Fibroblast of the aortic adventitia (primary cell): ENCODE results near the gene APBA2. TPM values are rescaled to one million over a fixed set of nuclear protein-coding genes. Genes with fewer than 3 reads are reported as not detected.

Source experiments
- DNase-seq: peaks from one replicate; pipeline ENCODE4 v3.0.0-alpha.2; 2010; ENCODE audit warnings: low read depth
- H3K4me3 ChIP-seq: 2 replicates; pipeline ENCODE4 v1.5.1; 2011; ENCODE audit warnings: low read depth, mild to moderate bottlenecking, control low read depth, low read length, moderate library complexity
- CTCF ChIP-seq: IDR thresholded peaks from 2 replicates; pipeline ENCODE4 v1.5.1; 2011; ENCODE audit warnings: mild to moderate bottlenecking, low read length, control low read depth, inconsistent platforms; ENCODE audit not compliant: insufficient read depth
- total RNA-seq: library from RNA; depleted of rRNA; stranded (reverse); fragments of >200 nt; gene quantifications from 2 replicates; pipeline ENCODE4 v1.2.3, GENCODE V29; 2012; ENCODE audit warnings: low replicate concordance

Gene APBA2
- total RNA-seq, 1 donor, result 1.8 TPM

DNA sequence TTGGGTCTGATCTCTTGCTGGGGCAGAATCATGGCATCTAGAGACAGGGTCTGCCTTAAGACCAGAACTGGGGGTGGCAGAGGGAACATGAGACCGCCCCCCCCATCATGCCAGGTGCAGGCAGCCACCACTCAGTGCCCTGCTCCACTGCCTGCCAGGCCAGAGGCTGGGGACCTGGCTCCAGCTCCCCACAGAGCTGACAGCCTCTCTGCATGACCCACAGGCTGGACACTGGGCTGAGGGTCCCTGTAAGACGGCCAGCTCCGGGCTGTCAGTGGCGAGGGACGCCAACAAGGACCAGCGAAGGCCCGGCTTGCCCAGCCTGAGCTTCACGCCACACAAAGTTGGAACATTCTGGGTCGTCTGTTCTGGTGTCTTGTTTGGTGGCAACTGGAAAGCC, 238.2 kb downstream of the APBA2 start:
- no peak for DNase-seq
- no peak for TF ChIP-seq CTCF
- H3K4me3 ChIP-seq, result no peak overlapping the region

- no peak for TF ChIP-seq CTCF
- DNase-seq, result no peak
- H3K4me3 ChIP-seq, result no peak overlapping the region
These were observed 239.0 kb downstream of the APBA2 start for GRCh38 chr15:29124581-29125381.

- H3K4me3 ChIP-seq, result no peak overlapping the region
- DNase-seq, result no peak
- no peak for TF ChIP-seq CTCF
These were observed 239.8 kb downstream of the APBA2 start for GRCh38 chr15:29125382-29126207.

- no peak for TF ChIP-seq CTCF
- no peak overlapping the region for H3K4me3 ChIP-seq
- DNase-seq, result no peak
These were observed 240.4 kb downstream of the APBA2 start for GRCh38 chr15:29126208-29126536.

GRCh38 chr15:29126821-29127461, 241.2 kb downstream of the APBA2 start:
- no peak for TF ChIP-seq CTCF
- H3K4me3 ChIP-seq, result no peak overlapping the region
- no peak for DNase-seq

DNA sequence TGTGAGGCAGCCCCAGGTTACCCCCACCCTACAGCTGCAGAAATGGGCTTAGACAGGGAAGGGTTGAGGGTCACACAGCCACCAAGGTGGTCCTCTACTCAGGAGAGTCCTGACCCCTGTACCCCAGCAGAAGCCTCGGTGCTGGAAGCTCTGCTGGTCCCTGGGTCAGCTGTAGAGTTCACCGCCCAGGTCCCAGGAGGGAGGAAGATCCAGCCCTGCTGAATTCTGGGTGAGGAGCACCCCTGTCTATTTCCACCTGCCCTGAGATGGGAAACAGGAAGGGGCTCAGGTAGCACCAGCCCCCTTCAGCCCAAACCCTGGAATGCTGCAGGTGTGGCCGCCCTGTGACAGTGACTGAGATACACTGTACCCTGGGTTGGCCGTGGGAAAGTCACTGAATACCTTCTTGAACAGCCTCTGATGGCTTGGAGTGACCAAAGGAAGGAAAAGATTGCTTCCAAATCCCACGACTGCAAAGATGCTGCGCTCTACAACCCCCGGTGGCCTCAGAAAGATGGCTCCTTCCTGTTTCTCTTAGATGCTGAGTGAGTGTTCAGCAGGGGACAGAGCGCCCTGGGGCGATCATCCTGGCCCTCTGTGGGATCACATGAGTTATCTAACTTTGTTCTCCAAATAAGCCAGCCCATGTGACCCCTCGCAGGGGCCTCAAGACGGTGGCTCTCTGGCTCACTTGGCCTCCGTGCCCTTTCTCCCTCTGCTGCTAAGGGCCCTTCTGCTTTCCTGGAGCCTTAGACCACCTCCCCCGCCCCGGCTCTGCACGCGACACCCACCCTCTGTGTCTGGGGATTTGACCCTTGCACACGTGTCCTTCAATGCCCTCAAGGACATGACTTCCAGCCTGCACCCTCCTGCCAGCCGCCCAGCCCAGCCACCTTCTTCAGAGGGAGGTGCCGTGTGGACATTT, 242.0 kb downstream of the APBA2 start:
- no peak for TF ChIP-seq CTCF
- DNase-seq, result no peak
- no peak overlapping the region for H3K4me3 ChIP-seq
